CD14-positive monocyte (primary cell): ENCODE results near the gene TNFRSF14. TPM values are rescaled to one million over a fixed set of nuclear protein-coding genes. Genes with fewer than 3 reads are reported as not detected.

Experiments used
- DNase-seq, 3 donors: peaks; one replicate each; pipeline ENCODE4 v3.0.0-alpha.2; 2011 to 2022
- H2AFZ ChIP-seq: 2 replicates; pipeline ENCODE4 v1.6.0; 2012; ENCODE audit warnings: mild to moderate bottlenecking, low read depth, low read length, inconsistent platforms; ENCODE audit not compliant: insufficient read depth, poor library complexity, severe bottlenecking
- H3K27ac ChIP-seq, 2 donors: 1 replicate in 1 of 2; 2 replicates in 1 of 2; pipeline ENCODE4 v1.5.1; 2012 to 2013; ENCODE audit warnings: low read length in 2 of 2, control low read depth in 1 of 2, inconsistent platforms in 1 of 2, low read depth in 1 of 2, mild to moderate bottlenecking in 1 of 2
- H3K27me3 ChIP-seq, 2 donors: one replicate each; pipeline versions ENCODE4 v1.6.0 to v1.6.1; 2011 to 2013; ENCODE audit warnings: low read length in 2 of 2; ENCODE audit not compliant: control insufficient read depth in 2 of 2, insufficient read depth in 2 of 2
- H3K36me3 ChIP-seq, 2 donors: replicated peaks in 1 of 2; 1 replicate in 1 of 2; 2 replicates in 1 of 2; pipeline versions ENCODE4 v1.5.1 to v1.6.1; 2012 to 2013; ENCODE audit warnings: low read length in 2 of 2, control low read depth in 1 of 2, inconsistent platforms in 1 of 2, mild to moderate bottlenecking in 1 of 2; ENCODE audit not compliant: insufficient read depth in 2 of 2, control insufficient read depth in 1 of 2
- H3K4me1 ChIP-seq, 2 donors: 1 replicate in 1 of 2; 2 replicates in 1 of 2; pipeline versions ENCODE4 v1.5.1 to v1.6.1; 2012 to 2013; ENCODE audit warnings: low read length in 2 of 2, control low read depth in 1 of 2, inconsistent platforms in 1 of 2, mild to moderate bottlenecking in 1 of 2, moderate library complexity in 1 of 2; ENCODE audit not compliant: insufficient read depth in 2 of 2, control insufficient read depth in 1 of 2
- H3K4me2 ChIP-seq: replicated peaks from 2 replicates; pipeline ENCODE3; 2012; ENCODE audit warnings: low read length, moderate library complexity, mild to moderate bottlenecking; ENCODE audit not compliant: poor library complexity, severe bottlenecking; ENCODE audit errors: extremely low read depth
- H3K4me3 ChIP-seq, 3 experiments: fragments of 200-600 bp in 1 of 3; sonication (generic) in 1 of 3; replicated peaks in 1 of 3; 1 replicate in 2 of 3; 2 replicates in 1 of 3; pipeline ENCODE4 v1.5.1; 2011 to 2013; ENCODE audit warnings: low read length in 3 of 3, mild to moderate bottlenecking in 3 of 3, control low read depth in 2 of 3, low read depth in 2 of 3, inconsistent platforms in 1 of 3, moderate library complexity in 1 of 3
- H3K79me2 ChIP-seq: 2 replicates; pipeline ENCODE4 v1.6.0; 2012; ENCODE audit warnings: mild to moderate bottlenecking, control low read depth, inconsistent platforms, low read length, moderate library complexity; ENCODE audit not compliant: insufficient read depth
- H3K9ac ChIP-seq: 2 replicates; pipeline ENCODE4 v1.6.0; 2017; ENCODE audit warnings: low read length, mild to moderate bottlenecking; ENCODE audit not compliant: insufficient read depth, poor library complexity, severe bottlenecking
- H3K9me3 ChIP-seq, 2 donors: replicated peaks in 1 of 2; 1 replicate in 1 of 2; 2 replicates in 1 of 2; pipeline versions ENCODE4 v1.5.1 to v1.6.1; 2012 to 2013; ENCODE audit warnings: low read length in 2 of 2, control low read depth in 1 of 2; ENCODE audit not compliant: control insufficient read depth in 1 of 2, insufficient read depth in 1 of 2
- H4K20me1 ChIP-seq: 2 replicates; pipeline ENCODE4 v1.6.0; 2012; ENCODE audit warnings: mild to moderate bottlenecking, low read length, control low read depth, moderate library complexity; ENCODE audit not compliant: insufficient read depth
- H3K27ac Mint-ChIP-seq, 7 donors: one replicate each; pipeline ENCODE4 v1.8.0; 2020; ENCODE audit warnings: mild to moderate bottlenecking in 7 of 7, mixed read lengths in 7 of 7, moderate library complexity in 6 of 7, inconsistent platforms in 2 of 7
- H3K27me3 Mint-ChIP-seq, 3 donors: one replicate each; pipeline ENCODE4 v1.8.0; 2021 to 2022; ENCODE audit warnings: low read depth in 3 of 3, mild to moderate bottlenecking in 3 of 3, mixed read lengths in 3 of 3, moderate library complexity in 3 of 3, inconsistent platforms in 1 of 3
- H3K36me3 Mint-ChIP-seq, 2 donors: one replicate each; pipeline ENCODE4 v1.8.0; 2020; ENCODE audit warnings: mixed read lengths in 2 of 2, inconsistent platforms in 1 of 2, mild to moderate bottlenecking in 1 of 2
- H3K4me1 Mint-ChIP-seq: one replicate; pipeline ENCODE4 v1.8.0; 2020; ENCODE audit warnings: mild to moderate bottlenecking, mixed read lengths
- H3K4me3 Mint-ChIP-seq, 2 donors: one replicate each; pipeline ENCODE4 v1.8.0; 2020; ENCODE audit warnings: mild to moderate bottlenecking in 2 of 2, mixed read lengths in 2 of 2, moderate library complexity in 1 of 2
- H3K9me3 Mint-ChIP-seq, 7 donors: one replicate each; pipeline ENCODE4 v1.8.0; 2020 to 2022; ENCODE audit warnings: mixed read lengths in 7 of 7, mild to moderate bottlenecking in 6 of 7, moderate library complexity in 6 of 7, inconsistent platforms in 2 of 7
- WGBS: methylation state at CpG from one replicate; pipeline ENCODE4 v1.1.5; 2013; ENCODE audit warnings: missing lambda C conversion rate; ENCODE audit not compliant: insufficient coverage; 5-methylcytosine and 5-hydroxymethylcytosine counted together
- intact Hi-C, 2 donors: fragments of 100-400 bp; cut with micrococcal nuclease; formaldehyde crosslinking; loops; one replicate each; pipeline versions ENCODE4 v1.15.0 to v1.15.1; 2023
- polyA plus RNA-seq, 3 donors: library from polyadenylated mRNA; depleted of rRNA in 1 of 3; unstranded in 2 of 3; stranded (reverse) in 1 of 3; fragments of 300-500 nt in 2 of 3; fragments of >200 nt in 1 of 3; fragmentation: Illumina TruSeq in 2 of 3; gene quantifications; 1 replicate in 2 of 3; 2 replicates in 1 of 3; pipeline ENCODE4 v1.2.3, GENCODE V29; 2012 to 2021
- TF ChIP-seq, protein P1 (sequence below): fragments of 200-600 bp; IDR thresholded peaks from one replicate; pipeline ENCODE4 v1.8.0; 2022; ENCODE audit warnings: antibody characterized with exemption, mild to moderate bottlenecking

TNFRSF14 gene
- polyA plus RNA-seq, 3 donors, result 62.1 to 512 (median 64.4) TPM

GRCh38 chr1:2523191-2523890, 32.8 kb upstream of the TNFRSF14 start:
- peaks cover 42 to 52% of the 10 kb centered on the region in 2 donors for H3K36me3 Mint-ChIP-seq
- H3K4me1 ChIP-seq, result peaks cover 20 to 27% of the 10 kb centered on the region in 2 donors
- peaks cover 8 to 17% of the 10 kb centered on the region in 2 donors for H3K27me3 ChIP-seq
- TF ChIP-seq, protein P1, sequence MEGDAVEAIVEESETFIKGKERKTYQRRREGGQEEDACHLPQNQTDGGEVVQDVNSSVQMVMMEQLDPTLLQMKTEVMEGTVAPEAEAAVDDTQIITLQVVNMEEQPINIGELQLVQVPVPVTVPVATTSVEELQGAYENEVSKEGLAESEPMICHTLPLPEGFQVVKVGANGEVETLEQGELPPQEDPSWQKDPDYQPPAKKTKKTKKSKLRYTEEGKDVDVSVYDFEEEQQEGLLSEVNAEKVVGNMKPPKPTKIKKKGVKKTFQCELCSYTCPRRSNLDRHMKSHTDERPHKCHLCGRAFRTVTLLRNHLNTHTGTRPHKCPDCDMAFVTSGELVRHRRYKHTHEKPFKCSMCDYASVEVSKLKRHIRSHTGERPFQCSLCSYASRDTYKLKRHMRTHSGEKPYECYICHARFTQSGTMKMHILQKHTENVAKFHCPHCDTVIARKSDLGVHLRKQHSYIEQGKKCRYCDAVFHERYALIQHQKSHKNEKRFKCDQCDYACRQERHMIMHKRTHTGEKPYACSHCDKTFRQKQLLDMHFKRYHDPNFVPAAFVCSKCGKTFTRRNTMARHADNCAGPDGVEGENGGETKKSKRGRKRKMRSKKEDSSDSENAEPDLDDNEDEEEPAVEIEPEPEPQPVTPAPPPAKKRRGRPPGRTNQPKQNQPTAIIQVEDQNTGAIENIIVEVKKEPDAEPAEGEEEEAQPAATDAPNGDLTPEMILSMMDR, result no peak
- no peak overlapping the region for H3K27ac ChIP-seq
- H3K36me3 ChIP-seq, result peaks cover 31 to 45% of the 10 kb centered on the region in 2 donors
- H4K20me1 ChIP-seq, result peaks cover 67% of the 10 kb centered on the region
- peaks cover 0 to 3% (median 0%) of the 10 kb centered on the region in 7 donors for H3K9me3 Mint-ChIP-seq
- H3K27me3 Mint-ChIP-seq, result peaks cover 15 to 18% (median 16%) of the 10 kb centered on the region in 3 donors
- no peak overlapping the region for H2AFZ ChIP-seq
- H3K27ac Mint-ChIP-seq, result no peak overlapping the region
- no peak overlapping the region for H3K4me3 ChIP-seq
- no peak overlapping the region for H3K9ac ChIP-seq
- peaks cover 46% of the 10 kb centered on the region for H3K79me2 ChIP-seq
- no peak overlapping the region for H3K4me3 Mint-ChIP-seq
- intact Hi-C loops, result loop anchor here (5.0 to 10.0 kb wide), 2 partner anchors 131 to 319 kb away; partner anchors contain the start of genes MORN1 (in 1 of the 2) and RER1 (in 1 of the 2)
- no peak overlapping the region for H3K4me2 ChIP-seq
- DNase-seq, result no peak
- 90% methylated on average over 16 of the region's 32 CpGs for WGBS
- peaks cover 24% of the 10 kb centered on the region for H3K4me1 Mint-ChIP-seq
- no peaks in the 10 kb centered on the region for H3K9me3 ChIP-seq

- H3K27me3 Mint-ChIP-seq, result peaks cover 21 to 25% (median 23%) of the 10 kb centered on the region in 3 donors
- peaks cover 46% of the 10 kb centered on the region for H3K79me2 ChIP-seq
- intact Hi-C loops, result loop anchor here (5.0 to 10.0 kb wide), 2 partner anchors 132 to 319 kb away; partner anchors contain the start of genes MORN1 (in 1 of the 2) and RER1 (in 1 of the 2)
Observed at GRCh38 chr1:2523891-2524609, 32.1 kb upstream of the TNFRSF14 start.

More at GRCh38 chr1:2523891-2524609, 32.1 kb upstream of the TNFRSF14 start:
- Histone ChIP-seq H3K27ac (no peak overlapping the region), H2AFZ (no peak overlapping the region), H3K36me3 (peaks cover 24 to 37% of the 10 kb centered on the region in 2 donors), H3K4me3 (no peak overlapping the region), H3K27me3 (peaks cover 15 to 24% of the 10 kb centered on the region in 2 donors), H4K20me1 (peaks cover 74% of the 10 kb centered on the region), H3K9ac (no peak overlapping the region), H3K4me1 (peaks cover 26 to 32% of the 10 kb centered on the region in 2 donors), H3K4me2 (peak overlapping the region; percentile 96), H3K9me3 (no peaks in the 10 kb centered on the region)
- 75% methylated on average over 9 of the region's 10 CpGs for WGBS
- Mint-ChIP-seq H3K27ac (peak overlapping the region in 1 of 7 donors; percentile 75), H3K36me3 (peaks cover 35 to 44% of the 10 kb centered on the region in 2 donors), H3K9me3 (peaks cover 0 to 6% (median 0%) of the 10 kb centered on the region in 7 donors), H3K4me1 (peaks cover 30% of the 10 kb centered on the region), H3K4me3 (peak overlapping the region in 1 of 2 donors; percentile 88)
- TF ChIP-seq, protein P1, result no peak
- no peak for DNase-seq
